ENCODE measurements around the gene DHDH.
"Not testable (repeated sequence)": the region's sequence is repeated elsewhere in the genome, so short reads cannot be mapped to it uniquely, and the experiment has no call there.

Gene DHDH

DNA sequence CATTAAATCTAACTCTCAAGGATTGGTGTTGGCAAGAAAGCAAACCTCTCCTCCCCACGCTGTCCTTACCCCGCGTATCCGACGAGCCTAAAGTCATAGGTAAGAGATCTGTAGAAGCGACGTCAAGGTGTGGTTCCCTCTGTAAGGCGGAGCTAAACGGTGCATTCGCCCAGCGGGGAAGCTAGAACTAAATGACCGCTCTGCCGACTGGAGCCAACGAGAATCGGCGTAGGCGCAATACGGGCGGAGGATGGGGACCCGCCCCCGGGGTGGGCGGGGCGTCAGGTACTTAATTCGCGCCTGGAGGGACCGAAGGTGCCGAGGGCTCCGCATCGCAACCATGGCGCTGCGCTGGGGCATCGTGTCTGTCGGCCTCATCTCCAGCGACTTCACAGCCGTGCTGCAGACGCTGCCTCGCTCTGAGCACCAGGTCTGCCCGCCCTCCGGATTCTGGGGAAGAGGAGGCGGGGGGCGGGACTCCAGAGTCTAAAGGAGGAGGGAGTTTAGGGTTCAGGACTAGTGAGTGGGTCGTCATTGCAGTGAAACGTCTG is at the start of gene DHDH:
Gene DHDH, plus strand, starts transcription at position 318 of the 551 bp plus-strand sequence. Its CDS starts 23 bp downstream, at position 341.
- DNase-seq: peak; percentile 66

DNA sequence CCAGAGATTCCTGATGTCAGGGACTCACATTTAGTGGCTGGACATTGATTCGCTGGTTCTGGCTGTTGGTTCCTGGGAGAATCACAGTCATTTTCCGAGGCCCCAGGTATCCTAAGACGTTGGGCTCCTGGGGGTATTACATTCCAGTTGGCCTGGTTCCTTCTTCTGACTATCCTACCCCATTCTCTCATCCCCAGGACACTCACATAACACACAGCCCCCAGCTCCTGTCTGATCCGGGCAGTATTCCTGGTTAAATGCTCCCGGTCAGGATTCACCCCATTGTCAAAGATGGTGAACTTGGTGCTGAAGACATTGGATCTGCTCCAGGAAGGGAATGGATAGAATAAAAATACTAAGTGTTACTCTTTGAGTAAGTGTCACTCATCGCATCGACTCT is 49.8 kb upstream of the DHDH start:
- DNase-seq: no peak

DNA sequence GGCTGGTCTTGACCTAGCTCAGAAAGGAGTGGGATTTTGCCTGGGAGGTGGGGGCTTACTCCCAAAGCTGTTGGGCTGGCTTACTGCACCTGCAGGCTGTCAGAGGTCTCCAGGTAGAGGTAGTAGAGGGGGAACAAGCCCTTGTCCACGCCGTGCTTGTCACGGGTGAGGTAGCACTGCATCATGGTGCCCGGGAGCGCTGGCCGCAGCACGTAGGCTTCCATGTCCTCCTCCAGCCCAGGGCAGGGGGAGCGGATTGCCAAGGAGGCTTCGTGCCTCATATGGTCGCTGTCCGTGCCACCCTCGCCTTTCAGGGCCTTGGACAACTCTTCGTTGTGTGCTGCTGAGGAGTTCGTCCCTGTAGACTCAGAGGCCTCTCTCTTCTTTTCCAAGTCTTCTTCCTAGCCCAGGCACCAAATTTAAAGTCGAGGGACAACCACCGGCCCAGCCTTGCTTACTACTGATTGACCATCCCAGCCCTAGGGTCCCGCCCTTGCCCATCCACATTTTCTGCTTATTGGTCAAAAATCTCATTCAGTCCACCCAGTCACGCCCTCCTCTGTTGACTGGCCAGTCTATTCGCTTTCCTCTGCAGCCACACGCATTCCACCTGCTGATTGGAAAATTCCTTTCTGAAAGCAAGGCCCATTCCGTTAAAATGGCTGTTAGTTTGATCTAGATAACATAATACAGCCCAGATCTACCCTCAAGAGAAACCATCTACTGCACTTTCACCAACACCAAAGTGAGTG is 45.5 kb upstream of the DHDH start:
- DNase-seq: no peak

DNA sequence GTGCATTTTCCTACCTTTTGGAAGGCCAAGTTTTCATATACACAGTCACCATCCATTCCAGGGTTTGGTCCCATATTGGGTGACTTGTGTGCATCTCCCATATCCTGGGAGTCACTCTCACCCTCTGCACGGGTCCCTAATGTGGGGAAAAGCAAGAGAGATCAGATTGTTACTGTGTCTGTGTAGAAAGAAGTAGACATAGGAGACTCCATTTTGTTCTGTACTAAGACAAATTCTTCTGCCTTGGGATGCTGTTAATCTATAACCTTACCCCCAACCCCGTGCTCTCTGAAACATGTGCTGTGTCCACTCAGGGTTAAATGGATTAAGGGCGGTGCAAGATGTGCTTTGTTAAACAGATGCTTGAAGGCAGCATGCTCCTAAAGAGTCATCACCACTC is 44.0 kb upstream of the DHDH start:
- not testable (repeated sequence) for DNase-seq

DNA sequence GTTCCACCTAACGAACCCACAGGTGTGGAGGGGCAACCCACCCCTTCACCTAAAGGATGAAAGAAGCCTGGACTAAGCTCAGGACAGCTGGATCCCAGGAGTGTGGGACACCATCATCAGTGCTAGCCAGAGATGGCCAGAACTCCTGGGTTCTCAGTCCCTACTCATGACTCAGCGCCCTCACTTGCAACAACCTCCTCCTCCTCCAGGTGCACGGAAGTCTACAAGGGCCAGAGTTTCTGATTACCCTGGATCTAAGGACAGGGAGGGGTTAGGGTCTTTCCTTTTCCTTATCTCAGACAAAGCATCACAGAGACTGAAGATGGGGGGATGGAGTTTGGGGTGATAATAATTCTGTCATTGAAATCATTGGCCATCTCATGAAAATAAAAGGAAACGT is 42.9 kb upstream of the DHDH start:
- DNase-seq: no peak

DNA sequence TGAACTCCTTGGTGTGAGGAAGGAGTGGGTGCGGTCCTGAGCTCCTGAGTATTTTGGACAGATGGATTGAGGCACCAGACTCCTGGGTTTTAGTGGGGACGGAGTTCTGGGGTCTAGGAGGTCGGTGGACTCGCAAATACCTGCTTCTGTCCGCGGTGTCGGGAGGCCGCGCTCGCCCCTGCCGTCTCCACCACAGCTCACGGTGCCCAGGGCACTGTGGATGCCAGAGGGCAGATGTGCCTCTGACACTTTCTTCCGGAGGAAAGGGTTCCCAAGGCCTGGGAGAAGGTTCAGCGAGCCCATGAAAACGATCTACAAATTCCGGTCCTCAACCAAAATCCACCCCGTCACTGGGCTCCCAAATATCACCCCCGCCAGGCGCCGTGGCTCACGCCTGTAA is 38.3 kb upstream of the DHDH start:
- no peak for DNase-seq

DNA sequence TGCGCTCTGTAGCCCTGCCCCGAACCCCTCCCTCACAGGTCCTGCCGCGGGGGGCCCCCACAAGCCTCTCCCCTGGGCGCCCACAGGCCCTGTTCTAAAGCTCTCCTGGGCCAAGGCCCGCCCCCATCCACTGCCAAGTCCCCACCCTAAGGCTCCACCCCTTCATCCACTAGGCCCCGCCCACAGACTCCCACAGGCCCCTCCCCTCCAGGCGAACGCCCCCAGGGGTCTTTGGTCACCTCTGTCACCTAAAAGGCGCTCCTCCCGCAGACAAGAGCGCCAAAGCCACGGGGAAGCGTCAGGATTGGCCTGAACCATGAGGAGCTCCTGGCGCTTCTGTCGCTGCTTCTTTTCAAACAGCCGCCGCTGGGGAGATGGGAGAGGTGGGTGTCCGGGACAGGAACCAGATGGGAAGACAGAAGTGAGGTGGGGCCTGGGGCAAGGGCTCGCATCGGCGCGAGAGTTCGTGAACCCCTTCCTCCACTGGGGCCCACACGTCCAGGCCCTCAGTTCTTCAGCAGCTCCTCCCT is 37.2 kb upstream of the DHDH start:
- no peak for DNase-seq

DNA sequence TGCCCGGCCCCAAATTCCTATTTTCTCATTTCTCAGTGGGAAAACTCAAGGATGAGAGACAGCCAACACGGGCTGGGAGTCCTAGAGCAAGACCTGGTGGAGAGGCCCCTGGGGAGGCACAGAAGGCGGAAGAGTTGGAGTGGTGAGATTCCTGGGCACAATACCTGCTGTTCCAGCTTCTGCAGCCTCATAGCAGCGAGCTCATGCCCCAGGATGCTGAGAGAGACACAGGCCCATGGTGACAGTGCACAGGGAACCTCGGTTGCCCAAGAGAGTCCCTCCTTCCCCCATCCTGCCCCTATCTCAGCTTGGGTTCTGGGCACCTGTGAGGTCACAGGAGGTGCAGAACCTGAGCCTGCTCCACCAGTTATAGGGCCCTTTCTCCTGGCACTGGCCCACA is 36.3 kb upstream of the DHDH start:
- no peak for DNase-seq

DNA sequence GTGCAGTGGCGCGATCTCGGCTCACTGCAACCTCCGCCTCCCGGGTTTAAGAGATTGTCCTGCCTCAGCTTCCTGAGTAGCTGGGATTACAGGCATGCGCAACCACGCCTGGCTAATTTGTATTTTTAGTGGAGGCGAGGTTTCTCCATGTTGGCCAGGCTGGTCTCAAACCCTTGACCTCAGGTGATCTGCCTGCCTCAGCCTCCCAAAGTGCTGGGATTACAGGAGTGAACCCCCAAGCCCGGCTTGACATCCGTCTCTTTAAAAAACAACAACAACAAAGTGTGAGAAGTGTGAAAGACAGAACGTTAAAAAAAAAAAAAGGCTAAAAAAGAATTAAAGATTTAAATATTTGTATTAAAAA is 34.1 kb upstream of the DHDH start:
- DNase-seq: not testable (repeated sequence)

DNA sequence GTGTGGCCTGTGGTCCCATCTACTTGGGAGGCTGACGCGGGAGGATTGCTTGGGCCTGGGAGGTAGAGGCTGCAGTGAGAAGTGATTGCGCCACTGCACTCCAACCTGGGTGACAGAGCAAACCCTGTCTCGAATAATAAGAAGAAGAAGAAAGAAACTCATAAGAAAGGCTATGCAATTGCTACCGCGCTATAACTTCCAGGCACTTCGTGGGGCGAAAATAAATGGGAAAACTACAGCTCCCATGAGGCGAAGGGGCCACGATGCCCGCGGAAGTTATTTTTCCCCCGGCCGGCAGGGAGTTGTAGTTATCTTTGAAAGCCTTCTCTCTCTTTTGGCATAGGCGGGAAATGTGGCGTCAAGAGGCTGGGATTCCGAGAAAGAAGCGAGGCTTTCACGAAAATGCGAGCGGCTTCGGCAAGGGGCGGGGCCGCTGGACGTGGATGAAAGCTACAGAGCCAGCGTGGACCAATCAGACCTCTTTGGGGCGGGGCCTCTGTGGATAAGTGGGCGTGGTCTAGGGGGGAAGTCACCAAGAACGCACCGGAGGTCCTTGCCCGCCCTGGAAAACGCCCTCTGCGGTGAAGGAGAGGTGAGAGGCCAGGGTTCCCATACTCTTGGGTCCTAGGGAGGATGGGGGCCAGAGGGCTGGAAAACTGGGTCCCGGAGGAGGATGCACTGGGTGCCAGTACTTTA is 33.6 kb upstream of the DHDH start, which contains the start of gene NUCB1:
Gene NUCB1, plus strand, starts transcription at position 532 of the 696 bp plus-strand sequence. CDS start 485 bp downstream, outside the sequence.
- peak; percentile 89 for DNase-seq

DNA sequence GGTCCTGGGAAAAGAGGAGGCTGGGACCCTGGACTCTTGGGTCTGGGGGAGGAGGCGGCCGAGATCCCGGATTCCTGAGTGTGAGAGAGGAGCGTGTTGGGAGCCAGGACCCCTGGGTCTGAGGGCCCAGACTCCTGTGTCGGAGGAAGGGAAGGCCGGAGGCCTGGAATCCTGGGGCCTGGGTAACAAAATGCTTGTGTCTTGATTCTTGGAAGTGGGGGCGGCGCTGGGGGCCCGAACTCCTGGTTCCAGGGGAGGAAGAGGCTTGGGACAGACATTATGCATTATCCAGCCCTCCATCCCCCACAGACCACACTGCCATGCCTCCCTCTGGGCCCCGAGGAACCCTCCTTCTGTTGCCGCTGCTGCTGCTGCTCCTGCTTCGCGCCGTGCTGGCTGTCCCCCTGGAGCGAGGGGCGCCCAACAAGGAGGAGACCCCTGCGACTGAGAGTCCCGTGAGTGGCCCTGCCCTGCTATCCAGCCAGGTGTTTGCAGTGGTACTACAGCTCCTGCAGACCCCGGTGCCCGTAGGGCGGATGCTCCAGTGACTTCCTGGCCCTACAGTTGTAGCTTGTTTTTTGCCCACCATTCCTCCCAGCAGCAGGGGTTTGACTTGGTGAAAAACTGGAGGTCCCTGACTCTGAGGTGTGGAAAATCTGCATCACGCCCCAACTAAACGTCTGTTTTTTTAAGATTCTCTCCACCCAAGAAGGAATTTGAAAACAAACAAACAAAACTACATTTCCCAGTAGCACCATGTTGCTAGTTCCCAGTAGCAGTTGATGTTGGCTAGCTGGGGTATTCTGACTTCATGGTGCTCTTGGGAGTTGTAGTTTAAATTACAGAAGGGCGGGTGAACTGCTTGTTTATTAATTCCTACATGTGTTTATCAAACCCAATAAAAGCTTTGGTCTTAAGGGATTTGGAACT is 32.8 kb upstream of the DHDH start:
- DNase-seq: no peak

DNA sequence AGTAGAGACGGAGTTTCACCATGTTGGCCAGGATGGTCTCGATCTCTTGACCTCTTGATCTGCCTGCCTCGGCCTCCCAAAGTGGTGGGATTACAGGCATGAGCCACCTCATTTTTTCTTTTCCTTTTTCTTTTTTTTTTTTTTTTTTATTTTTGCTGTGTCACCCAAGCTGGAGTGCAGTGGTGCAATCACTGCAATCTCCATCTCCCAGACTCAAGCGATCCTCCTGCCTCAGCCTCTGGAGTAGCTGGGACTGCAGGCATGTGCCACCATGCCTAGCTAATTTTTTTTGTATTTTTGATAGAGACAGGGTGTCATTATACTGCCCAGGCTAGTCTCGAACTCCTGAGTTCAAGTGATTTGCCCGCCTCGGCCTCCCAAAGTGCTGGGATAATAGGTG is 31.2 kb upstream of the DHDH start:
- not testable (repeated sequence) for DNase-seq

DNA sequence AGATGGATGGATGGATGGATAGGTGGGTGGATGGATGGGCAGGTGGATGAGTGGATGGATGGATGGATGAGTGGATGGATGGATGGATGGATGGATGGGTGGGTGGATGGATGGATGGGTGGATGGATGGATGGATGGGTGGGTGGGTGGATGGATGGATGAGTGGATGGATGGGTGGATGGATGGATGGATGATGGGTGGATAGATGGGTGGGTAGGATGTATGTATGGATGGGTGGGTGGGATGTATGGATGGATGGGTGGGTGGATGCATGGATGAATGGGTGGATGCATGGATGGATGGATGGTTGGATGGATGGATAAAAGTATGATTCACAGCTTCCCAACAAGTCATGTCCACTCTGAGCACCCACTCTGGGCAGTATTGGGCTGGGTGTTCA is 29.7 kb upstream of the DHDH start:
- DNase-seq: not testable (repeated sequence)

DNA sequence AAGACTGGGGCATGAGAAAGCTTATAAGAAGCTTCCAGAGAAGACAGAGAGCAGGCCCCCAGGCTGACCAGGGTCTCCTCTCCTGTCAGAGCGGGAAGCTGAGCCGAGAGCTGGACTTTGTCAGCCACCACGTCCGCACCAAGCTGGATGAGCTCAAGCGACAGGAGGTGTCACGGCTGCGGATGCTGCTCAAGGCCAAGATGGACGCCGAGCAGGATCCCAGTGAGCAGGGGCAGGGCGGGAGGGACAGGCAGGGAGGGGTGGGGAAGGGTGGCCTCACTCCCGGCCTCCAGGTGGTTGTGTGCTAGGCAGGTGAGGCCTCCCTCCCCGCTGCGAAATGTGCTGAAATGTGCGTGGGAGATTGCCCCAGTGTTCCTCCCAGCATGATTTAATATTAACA is 27.8 kb upstream of the DHDH start:
- no peak for DNase-seq

DNA sequence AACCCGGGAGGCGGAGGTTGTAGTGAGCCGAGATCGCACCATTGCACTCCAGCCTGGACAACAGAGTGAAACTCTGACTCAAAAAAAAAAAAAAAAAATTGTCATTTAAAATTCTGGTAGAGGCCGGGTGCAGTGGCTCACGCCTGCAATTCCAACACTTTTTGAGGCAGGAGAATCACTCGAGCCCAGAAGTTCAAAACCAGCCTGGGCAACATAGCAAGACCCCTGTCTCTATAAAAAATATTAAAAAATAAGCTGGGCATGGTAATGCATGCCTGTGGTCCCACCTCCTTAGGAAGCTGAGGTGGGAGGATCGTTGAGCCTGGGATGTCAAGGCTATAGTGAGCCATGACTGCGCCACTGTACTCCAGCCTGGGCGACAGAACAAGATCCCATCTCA is 27.2 kb upstream of the DHDH start:
- no peak for DNase-seq

DNA sequence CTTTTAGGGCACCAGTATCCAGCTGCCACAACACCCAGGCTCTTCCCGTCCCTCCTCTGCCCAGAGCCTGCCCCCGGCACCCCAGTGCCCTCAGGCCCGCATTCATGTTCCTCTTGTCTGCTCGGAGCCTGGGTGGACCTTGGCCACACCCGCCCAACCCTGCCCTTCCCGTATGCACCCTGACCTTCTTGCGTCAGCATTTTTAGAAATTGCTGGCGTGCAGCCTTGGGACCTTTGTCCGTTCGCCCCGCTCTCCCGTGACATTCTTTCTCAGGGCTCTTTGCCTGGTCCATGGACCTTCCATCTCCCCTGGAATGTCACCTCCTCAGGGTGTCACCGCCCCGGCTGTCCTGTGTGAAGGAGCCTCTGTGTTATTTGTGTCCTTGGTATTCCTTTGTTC is 25.8 kb upstream of the DHDH start:
- DNase-seq: no peak

DNA sequence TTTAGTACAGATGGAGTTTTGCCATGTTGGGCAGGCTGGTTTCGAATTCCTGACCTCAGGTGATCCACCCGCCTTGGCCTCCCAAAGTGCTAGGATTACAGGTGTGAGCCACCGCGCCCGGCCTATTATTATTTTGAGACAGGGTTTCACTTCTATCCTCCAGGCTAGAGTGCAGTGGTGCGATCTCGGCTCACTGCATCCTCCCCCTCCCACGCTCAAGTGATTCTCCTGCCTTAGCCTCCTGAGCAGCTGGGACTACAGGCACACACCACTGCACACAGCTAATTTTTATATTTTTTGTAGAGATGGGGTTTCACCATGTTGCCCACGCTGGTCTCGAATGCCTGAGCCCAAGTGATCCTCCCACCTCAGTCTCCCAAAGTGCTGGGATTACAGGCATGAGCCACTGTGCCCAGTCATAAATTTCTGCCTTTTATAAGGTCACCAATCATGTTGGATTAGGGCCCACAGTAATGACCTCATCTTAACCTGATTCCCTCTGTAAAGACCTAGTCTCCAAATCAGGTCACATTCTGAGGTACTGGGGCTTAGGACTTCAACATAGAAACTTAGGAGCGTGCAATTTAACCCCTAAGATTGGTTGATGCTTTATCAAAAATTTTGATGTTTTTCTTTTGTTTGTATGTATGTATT is 23.9 kb upstream of the DHDH start:
- DNase-seq: not testable (repeated sequence)

DNA sequence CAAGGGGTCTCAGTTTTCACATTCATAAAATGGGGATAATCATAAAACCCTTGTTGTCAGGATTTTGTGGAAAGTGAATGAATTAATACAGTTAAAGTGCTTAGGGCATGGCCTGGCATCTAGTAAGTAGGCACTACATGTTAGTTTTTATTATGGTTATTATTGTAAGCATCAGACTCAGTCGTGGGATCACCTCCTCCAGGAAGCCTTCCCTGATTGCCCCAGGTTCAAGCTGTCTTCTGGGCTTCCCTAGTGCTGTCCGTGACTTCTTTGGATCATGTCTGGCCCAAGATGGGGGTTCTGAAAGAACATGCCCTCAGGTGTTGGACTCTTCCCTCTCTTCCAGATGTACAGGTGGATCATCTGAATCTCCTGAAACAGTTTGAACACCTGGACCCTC is 22.7 kb upstream of the DHDH start:
- no peak for DNase-seq

DNA sequence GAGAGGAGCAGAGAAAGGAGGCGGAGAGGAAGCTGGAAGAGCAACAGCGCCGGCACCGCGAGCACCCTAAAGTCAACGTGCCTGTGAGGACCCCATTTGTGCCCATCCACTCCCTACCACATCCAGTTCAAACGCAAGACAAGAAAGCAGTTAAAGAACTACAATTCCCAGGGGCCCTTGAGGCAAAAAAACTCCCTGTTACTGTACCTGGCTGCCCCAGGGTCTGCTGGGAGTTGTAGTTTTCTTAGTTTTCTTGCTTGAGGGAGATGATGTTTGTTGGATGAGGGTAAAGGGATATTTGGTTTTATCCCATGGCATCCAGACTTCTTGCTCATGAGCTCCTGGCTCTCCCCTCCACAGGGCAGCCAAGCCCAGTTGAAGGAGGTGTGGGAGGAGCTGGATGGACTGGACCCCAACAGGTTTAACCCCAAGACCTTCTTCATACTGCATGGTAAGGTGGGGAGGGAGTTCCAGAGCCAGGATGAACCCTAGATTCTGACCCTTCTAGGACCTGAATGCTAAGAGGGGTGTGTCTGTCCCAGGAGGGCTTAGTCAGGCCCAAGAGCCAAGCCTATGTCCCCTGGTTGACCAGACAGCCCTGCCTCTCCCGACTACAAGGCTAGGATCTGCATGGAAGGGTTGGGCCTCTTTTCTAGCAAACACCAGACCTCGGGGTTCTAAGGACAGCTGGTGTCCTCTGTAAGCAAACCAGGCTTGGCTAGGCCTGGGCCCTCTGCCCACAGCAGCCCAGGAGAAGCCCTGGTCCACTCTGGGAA is 20.2 kb upstream of the DHDH start:
- no peak for DNase-seq

DNA sequence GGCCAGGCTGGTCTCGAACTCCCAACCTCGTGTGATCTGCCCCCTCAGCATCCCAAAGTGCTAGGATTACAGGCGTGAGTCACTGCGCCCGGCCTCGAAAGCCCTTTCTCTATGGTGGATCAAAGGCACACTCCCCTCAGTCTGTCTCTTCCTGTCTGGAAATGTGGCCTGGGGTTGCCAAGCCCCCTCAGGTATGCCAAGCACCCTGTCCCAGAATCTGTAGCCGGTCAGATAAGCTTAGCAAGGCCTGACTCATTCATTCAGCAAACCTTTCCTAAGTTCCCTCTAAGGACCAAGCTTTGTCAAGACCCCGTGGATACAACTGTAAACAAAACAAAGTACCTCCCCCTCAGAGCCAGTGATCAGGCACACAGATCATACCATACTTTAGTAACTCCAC is 19.3 kb upstream of the DHDH start:
- DNase-seq: no peak

DNA sequence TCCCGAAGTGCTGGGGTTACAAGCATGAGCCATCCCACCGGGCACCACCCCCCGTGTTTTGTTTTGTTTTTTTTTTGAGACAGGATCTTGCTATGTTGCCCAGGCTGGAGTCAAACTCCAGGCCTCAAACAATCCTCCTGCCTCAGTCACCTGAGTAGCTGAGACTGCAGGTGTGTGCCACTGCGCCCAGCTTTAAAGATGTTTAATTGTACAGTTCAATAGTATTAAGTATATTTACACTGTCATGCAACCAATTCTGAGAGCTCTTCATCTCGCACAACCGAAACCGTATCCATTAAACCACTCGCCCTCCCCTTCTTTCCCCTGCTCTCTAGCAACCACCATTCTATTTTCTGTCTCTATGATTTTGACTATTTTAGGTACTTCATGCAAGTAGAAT is 17.7 kb upstream of the DHDH start:
- DNase-seq: no peak

DNA sequence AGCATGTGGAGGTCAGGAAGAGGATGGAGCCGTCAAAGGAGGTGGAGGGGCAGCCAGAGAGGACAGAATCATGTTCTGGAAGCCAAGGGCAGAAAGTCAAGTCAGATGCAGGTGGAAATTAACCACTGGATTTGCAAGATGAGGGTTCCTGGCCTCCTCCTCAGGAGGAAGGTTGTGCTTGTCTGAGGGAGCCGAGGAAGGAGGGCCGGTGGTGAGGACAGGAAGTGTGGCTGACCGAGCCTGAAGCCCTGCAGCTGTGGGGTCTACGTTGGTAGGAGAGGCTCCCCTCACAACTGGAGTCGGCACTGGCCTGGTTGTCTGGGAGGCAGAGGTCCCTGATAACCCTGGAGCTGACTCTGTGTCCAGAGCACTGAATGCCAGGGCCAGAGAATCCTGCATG is 15.4 kb upstream of the DHDH start:
- DNase-seq: no peak

All from NCI-H1092 treated with DMSO at 0.1 percent for 48 hours (cell line).